Limb (tissue), 2 donors: ENCODE results near the gene ATXN1.
"Not testable (repeated sequence)": the region's sequence is repeated elsewhere in the genome, so short reads cannot be mapped to it uniquely, and the experiment has no call there.

Experiments
- DNase-seq, 2 donors: peaks; one replicate each; pipeline ENCODE4 v3.0.0-alpha.2; 2016; ENCODE audit errors: extremely low spot score in 2 of 2

Gene ATXN1

DNA sequence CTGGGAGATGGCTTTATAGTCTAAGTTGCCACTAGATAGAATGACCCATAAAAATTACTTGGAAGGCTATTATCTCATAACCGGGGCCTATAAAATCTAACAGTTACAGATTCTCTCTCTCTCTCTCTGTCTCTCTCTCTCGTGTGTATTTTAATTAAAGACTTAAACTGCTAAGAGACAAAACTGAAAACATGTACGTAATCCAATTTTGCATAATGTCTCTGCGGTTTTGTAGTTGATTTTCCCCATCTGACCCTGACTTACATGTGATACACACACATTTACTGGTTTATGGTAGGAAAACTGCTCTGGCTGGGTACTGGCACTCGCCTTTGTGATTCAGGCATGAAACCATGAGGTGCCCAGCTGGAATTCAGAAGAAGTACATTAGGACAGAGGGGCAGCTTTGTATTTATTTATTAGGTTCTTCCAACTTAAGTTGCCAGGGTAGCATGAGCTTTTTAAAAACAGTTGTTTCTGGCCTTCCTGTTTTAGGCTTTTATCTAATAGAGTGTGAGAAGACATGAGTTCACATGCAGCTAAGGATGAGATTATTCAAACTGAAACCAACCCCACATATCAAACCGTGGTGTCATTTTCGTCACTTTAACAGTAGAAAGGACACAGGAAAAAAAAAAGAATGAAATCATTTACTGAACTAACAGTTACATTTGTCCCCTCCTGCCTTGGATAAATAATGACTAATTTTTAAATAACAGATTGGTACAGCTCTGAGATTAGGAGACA is 340.4 kb downstream of the ATXN1 start:
- no peak for DNase-seq

DNA sequence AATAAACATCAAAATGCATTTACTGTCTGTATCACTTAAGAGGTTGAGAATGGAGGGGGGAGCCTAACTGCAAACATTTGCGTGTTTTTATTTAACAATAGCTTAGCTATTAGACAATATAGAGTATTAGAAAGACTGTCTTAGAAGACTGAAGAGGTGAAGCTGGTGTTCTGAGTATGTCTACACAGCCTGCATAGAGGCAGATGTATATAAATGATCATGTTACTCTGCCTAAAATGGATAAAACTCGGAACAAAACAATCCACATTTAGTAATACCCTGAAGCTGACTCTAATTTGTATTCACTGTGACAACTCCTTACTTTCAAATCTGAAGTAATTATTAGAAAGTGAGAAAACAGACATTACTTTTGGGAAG is 340.9 kb downstream of the ATXN1 start:
- DNase-seq: no peak

DNA sequence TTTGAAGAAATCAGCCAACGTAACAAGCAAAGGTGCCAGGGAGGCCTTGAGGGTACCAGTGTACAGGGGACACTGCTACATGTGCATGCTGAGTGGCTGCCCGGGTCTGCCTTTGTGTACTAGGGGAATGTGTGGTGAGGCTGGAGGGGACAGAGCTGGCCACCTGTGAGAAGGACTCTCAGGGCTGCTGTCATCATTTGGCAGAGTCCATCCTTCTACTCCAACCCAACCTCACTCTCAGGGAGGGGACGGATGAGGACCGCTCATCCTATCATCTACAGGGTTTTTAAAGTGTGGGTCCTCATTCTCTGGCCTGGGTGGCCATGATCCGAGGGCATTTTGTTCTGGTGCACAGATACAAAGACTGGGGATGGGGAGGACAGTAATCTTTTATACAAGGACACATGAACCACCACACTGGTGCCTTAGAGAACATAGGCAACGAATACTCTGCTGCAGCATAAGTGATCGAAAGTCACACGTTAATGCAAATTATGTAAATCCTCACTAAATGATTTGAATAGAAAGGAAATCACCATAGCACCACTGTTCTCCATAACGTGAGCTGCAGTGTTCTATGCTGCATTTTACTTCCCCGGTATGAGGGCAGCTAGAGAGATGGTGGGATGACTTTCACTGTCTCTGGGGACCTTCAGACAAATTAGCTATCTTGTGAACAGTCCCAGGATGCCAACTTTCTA is 341.5 kb downstream of the ATXN1 start:
- no peak for DNase-seq

DNA sequence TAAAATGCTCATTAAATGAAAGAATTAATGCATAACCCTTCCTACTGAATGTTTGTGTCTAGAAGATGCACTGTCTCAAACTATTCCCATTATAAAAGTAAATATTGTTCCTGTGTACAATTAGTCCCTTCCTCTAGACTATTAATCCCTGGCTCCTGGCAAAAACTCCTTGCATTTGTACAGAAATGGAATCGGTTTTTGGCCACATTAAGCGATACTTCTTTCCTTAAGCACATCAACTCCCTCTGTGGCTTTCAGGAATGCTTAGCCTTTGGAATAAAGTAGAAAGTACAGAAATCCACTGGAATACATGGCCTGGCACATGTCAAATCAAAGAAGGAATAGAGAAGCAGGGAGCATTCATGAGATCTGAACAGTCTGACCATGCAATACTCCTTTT is 343.1 kb downstream of the ATXN1 start:
- peak in 1 of 2 donors; percentile 24 for DNase-seq

DNA sequence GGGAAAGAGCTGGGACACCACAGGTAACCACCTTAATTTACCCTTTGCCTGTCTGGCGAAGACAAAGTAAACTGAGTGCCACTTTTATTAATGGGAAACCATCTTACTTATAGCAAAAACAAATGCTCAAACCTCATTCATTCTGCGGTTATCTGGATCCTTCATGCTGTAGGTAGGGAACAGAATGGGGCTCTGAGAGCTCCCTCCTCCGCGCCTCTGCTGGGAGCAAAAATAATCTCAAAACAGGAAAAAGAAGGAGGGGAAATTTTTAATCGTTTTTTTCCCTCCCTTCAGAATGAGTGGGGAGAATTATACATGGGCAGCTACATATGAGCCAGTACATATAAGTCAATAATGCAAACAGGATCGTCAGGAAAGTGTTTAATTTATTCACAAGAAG is 345.6 kb downstream of the ATXN1 start:
- no peak for DNase-seq

- no peak for DNase-seq
Observed at GRCh38 chr6:16414205-16414604, 347.1 kb downstream of the ATXN1 start.

GRCh38 chr6:16413399-16413798 is 347.9 kb downstream of the ATXN1 start:
- no peak for DNase-seq

- DNase-seq: no peak
Observed at GRCh38 chr6:16412982-16413381, 348.3 kb downstream of the ATXN1 start.

- DNase-seq: no peak
Observed at GRCh38 chr6:16412171-16412570, 349.1 kb downstream of the ATXN1 start.

DNA sequence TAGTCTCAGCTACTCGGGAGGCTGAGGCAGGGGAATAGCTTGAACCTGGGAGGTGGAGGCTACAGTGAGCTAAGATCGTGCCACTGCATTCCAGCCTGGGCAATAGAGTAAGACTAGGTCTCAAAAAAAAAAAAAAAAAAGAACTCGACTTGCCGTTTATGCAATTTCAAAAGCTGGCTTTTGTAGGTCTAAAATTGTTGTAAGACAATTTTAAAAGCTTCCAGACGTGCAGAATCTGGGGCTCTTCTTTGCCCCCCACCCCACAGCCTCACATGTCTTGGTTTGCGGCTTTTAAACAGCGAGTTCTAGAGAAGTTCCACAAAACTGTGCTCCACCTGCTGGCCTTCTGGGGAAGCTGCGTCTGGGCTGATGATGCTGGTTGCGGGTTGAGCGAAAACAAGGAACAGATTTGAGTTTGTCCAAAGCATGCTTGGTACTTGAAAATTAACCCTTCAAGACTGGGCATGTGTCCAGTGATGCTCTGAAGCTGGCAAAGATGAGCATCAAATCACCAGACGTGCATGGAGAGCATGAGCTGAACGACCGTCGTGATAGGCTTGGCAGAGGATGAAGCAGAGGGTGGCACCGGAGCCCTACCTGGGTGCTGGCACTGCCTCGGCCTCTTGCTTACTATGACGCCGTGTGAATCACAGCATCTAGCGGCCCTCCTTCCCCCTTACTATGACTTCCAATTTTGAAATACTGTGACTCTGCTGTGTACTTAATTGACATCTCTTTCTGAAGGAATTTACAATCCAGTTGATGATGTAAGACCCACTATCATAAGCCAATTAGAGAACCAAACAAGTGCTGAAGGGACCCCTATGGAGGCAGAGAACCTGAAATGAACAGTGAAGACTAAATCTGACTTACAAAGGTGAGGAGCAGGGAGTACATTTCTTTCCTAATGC is 351.5 kb downstream of the ATXN1 start:
- peak; percentile 70 to 73 for DNase-seq

DNA sequence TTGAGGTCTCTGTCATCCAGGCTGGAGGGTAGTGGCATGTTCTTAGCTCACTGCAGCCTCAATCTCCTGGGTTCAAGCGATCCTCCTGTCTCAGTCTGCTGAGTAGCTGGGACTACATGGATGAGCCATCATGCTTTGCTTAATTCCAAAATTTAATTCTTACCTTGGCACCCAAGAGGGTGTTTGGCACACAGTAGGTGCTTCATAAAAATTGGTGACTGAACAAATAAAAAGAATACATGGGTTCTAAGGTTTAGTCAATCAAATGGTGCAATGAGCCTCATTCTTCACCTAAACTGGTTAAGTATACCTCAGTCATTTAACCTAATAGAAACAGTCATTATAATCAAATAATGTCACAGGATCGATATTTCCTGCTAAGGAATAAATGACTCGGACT is 352.5 kb downstream of the ATXN1 start:
- no peak for DNase-seq

- DNase-seq: no peak
Observed at GRCh38 chr6:16406966-16407365, 354.3 kb downstream of the ATXN1 start.

DNA sequence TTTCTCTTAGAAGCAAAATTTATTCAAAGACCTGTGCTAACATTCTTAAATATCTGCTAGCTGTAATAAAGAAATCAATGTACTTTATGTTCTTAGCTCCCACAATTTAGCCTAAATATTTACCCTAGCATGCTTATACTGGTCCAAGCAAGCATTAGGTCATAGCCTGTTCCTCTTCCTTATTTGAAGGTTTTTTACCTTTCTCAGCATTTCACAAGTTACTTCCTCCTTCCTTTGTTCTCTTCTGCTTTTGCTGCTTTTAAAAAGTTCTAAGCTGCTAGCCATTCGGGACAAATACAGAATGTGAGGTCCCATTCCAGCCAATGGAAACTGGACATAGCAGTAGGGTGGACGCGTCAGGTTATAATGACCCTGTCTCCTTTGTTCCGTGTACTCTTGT is 354.7 kb downstream of the ATXN1 start:
- DNase-seq: not testable (repeated sequence)

GRCh38 chr6:16405375-16405774 is 355.9 kb downstream of the ATXN1 start:
- no peak for DNase-seq

GRCh38 chr6:16404456-16404855 is 356.8 kb downstream of the ATXN1 start:
- no peak for DNase-seq

DNA sequence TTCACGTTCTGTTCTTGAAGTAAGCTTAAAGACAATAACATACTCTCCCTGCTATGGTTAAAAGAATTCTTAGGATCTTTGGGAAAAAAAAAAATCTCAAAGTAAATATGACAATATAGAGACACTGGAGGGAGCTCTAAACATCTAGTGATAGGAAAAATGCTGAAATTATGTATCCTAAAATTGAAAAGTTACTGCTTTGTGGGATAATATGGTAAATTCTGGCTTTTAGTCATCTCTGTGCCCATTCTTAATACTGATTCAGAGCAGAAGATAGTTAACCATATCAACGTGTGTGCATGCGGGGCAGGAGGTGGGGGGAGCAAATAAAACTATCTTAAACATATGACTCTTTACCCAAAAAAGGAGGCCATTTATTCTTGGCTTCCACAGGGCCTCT is 357.4 kb downstream of the ATXN1 start:
- DNase-seq: peak in 1 of 2 donors; percentile 60

- peak; percentile 51 to 61 for DNase-seq
Observed at GRCh38 chr6:16402581-16402900, 358.7 kb downstream of the ATXN1 start.

DNA sequence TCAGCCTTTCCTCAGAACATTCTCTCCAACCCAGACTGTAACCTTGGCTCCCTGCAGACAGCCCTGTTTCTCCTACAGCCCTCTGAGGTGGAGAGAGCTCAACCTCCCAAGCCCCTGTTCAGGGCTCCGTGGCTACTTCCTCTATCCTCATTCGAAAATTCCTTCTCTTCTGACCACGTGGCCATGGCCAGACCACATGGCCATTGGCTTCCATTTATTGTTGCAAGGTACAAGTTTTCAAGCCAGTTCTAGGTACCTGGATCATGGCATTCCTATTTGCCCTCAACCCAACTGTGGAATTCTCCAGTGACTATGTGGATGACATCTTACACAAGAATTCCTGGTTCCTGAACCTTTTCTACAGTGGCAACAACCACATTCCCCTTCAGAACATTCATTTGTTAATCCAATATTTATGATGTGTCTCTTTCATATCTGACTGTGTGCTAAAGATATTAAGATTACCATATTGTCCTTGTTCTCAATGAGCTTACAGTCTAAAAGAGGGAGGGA is 361.0 kb downstream of the ATXN1 start:
- no peak for DNase-seq

DNA sequence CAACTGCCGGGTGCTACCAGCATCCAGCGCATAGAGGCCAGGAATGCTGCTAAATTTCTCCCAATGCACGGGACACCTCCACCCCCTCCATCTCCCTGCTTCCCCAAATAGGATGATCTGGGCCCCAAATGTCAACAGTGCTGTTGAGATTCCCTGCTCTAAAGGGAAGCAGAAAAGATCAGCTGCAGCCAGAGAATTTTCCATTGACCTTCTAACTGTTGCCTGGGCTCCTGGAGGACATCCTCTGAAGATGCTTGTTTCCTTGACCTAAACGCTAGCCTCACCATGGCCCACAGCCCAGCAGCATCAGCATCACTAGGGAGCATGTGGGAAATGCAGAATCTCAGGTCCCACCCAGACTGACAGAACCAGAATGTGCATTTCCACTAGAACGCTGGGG is 361.6 kb downstream of the ATXN1 start:
- DNase-seq: no peak

DNA sequence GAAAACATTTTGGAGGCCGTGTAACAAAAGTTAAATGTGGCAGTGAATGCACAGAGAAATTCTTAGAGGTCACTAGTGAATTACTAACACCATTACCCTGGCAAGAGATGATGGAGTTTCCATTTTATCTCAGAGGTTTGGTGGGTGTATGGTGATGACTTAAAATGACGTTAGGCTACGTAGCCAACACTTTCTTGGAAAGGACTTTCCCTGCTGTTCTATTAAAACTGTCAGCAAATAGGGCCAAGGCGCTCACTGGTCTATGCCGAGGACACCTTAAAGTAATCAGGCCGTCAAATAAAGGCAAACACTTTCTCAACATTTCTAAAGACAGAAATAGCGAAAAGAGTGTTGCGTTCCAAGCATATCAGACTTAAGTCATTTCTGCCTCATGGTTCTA is 362.1 kb downstream of the ATXN1 start:
- peak in 1 of 2 donors; percentile 33 for DNase-seq

DNA sequence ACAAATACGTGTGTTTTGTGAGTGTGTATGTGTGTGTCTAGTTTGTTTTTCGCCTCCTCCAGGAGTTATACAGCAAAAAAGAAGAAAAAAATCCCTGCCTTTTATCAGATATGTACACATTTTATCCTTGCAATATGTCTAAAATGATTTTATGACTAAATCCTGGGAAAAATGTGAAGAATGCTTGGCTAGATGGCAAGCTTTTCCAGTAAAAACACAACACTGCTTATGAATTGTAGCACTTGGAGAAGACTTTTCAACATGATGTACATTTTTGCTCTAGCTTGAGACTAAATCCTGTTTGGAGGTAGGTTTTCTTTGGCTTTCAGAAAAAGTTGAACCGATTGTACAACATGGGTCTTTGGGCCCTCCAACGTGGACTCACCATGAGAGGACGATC is 362.7 kb downstream of the ATXN1 start:
- DNase-seq: peak in 1 of 2 donors; percentile 36

DNA sequence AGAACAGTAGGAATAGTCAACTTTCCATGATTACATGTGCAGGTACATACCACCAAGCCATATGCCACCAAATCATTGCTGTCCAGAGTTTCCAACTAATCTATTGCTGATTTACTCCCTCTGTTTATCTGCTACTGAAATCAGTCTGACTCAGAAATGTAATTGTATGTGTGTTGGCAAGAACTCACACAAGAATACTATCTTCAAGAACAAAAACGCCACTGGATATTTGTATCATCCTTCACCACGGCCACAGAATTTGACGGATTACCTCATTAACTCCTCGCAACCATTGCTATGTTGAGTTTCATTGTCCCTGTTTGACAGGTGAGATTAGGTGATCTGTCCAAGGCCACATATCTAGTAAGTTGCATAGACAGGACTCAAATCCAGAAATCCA is 363.6 kb downstream of the ATXN1 start:
- no peak for DNase-seq
